Smooth muscle cell (in vitro differentiated cells): ENCODE results near the gene GALNT12. TPM values are rescaled to one million over a fixed set of nuclear protein-coding genes. Genes with fewer than 3 reads are reported as not detected.

Experiments
- DNase-seq: peaks from one replicate; lab custom pipeline; 2025; ENCODE audit not compliant: unreplicated experiment; lab: John Stamatoyannopoulos, UW
- H2AFZ ChIP-seq: fragments of 200-600 bp; sonication (generic); 2 replicates; pipeline ENCODE4 v1.6.0; 2016; ENCODE audit warnings: antibody characterized with exemption, low read depth, mild to moderate bottlenecking
- H3F3A ChIP-seq: fragments of 200-600 bp; sonication (generic); 2 replicates; pipeline ENCODE4 v1.6.0; 2017; ENCODE audit warnings: antibody characterized with exemption, low read depth
- H3K27ac ChIP-seq: fragments of 200-600 bp; sonication (generic); 2 replicates; pipeline ENCODE4 v1.5.1; 2016; ENCODE audit warnings: low read depth, mild to moderate bottlenecking
- H3K27me3 ChIP-seq: fragments of 200-600 bp; sonication (generic); 2 replicates; pipeline ENCODE4 v1.6.1; 2016; ENCODE audit warnings: low read depth, mild to moderate bottlenecking
- H3K36me3 ChIP-seq: fragments of 200-600 bp; sonication (generic); 2 replicates; pipeline ENCODE4 v1.5.1; 2016; ENCODE audit warnings: low read depth
- H3K4me1 ChIP-seq: fragments of 200-600 bp; sonication (generic); 2 replicates; pipeline ENCODE4 v1.5.1; 2016; ENCODE audit warnings: low read depth
- H3K4me2 ChIP-seq: fragments of 200-600 bp; sonication (generic); 2 replicates; pipeline ENCODE4 v1.6.0; 2016; ENCODE audit warnings: mild to moderate bottlenecking
- H3K4me3 ChIP-seq: fragments of 200-600 bp; sonication (generic); 2 replicates; pipeline ENCODE4 v1.5.1; 2016; ENCODE audit warnings: mild to moderate bottlenecking
- H3K79me2 ChIP-seq: fragments of 200-600 bp; sonication (generic); 2 replicates; pipeline ENCODE4 v1.6.0; 2016; ENCODE audit warnings: low read depth, mild to moderate bottlenecking
- H3K9ac ChIP-seq: fragments of 200-600 bp; sonication (generic); 2 replicates; pipeline ENCODE4 v1.6.0; 2016; ENCODE audit warnings: low read depth
- H3K9me3 ChIP-seq: fragments of 200-600 bp; sonication (generic); replicated peaks from 2 replicates; pipeline ENCODE4 v1.5.1; 2016; ENCODE audit warnings: low read depth
- H4K20me1 ChIP-seq: fragments of 200-600 bp; sonication (generic); 2 replicates; pipeline ENCODE4 v1.6.0; 2016; ENCODE audit warnings: low read depth
- WGBS: methylation state at CpG from one replicate; pipeline ENCODE4 v1.1.7; 2016; ENCODE audit warnings: low lambda C conversion rate; 5-methylcytosine and 5-hydroxymethylcytosine counted together
- polyA plus RNA-seq: library from polyadenylated mRNA; unstranded; fragments of >200 nt; fragmentation: Nextera tagmentation; extraction: Ambion mirVana; gene quantifications from 2 replicates; pipeline ENCODE4 v1.2.1, GENCODE V29; 2016
- total RNA-seq: library from RNA; depleted of rRNA; stranded (reverse); fragments of >200 nt; gene quantifications from 2 replicates; pipeline ENCODE4 v1.2.3, GENCODE V29; 2014
- TF ChIP-seq, protein P1 (sequence below): fragments of 200-600 bp; sonication (generic); IDR thresholded peaks from 2 replicates; pipeline ENCODE4 v1.5.1; 2017; ENCODE audit warnings: borderline replicate concordance, mild to moderate bottlenecking, antibody characterized with exemption; ENCODE audit not compliant: insufficient read depth, poor library complexity, severe bottlenecking

GALNT12 gene
- total and polyA plus RNA-seq, 2 experiments from 2014 or later: 1.7 to 4.0 TPM

- Histone ChIP-seq H3K4me3 (peak overlapping the region; percentile 61), H4K20me1 (peaks cover 29% of the 10 kb centered on the region), H3K4me1 (peaks cover 14% of the 10 kb centered on the region), H3K27ac (no peak overlapping the region), H3K79me2 (peaks cover 7% of the 10 kb centered on the region), H3K9ac (peak overlapping the region; percentile 11), H2AFZ (peak overlapping the region; percentile 53), H3K4me2 (peak overlapping the region; percentile 84), H3F3A (no peaks in the 10 kb centered on the region), H3K9me3 (no peaks in the 10 kb centered on the region), H3K36me3 (no peaks in the 10 kb centered on the region), H3K27me3 (no peaks in the 10 kb centered on the region)
- TF ChIP-seq, protein P1, sequence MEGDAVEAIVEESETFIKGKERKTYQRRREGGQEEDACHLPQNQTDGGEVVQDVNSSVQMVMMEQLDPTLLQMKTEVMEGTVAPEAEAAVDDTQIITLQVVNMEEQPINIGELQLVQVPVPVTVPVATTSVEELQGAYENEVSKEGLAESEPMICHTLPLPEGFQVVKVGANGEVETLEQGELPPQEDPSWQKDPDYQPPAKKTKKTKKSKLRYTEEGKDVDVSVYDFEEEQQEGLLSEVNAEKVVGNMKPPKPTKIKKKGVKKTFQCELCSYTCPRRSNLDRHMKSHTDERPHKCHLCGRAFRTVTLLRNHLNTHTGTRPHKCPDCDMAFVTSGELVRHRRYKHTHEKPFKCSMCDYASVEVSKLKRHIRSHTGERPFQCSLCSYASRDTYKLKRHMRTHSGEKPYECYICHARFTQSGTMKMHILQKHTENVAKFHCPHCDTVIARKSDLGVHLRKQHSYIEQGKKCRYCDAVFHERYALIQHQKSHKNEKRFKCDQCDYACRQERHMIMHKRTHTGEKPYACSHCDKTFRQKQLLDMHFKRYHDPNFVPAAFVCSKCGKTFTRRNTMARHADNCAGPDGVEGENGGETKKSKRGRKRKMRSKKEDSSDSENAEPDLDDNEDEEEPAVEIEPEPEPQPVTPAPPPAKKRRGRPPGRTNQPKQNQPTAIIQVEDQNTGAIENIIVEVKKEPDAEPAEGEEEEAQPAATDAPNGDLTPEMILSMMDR: no peak
- no peak for DNase-seq
- 49% methylated on average over 12 of the region's 12 CpGs for WGBS
Observed at GRCh38 chr9:98795295-98795955, 12.0 kb upstream of the GALNT12 start.

GRCh38 chr9:98795970-98796363 is 11.5 kb upstream of the GALNT12 start:
- H2AFZ ChIP-seq: peak overlapping the region; percentile 53
- peak overlapping the region; percentile 61 for H3K4me3 ChIP-seq
- no peak for DNase-seq
- H3K4me2 ChIP-seq: peak overlapping the region; percentile 84
- WGBS: 1% methylated on average over 32 of the region's 48 CpGs
- peak overlapping the region; percentile 11 for H3K9ac ChIP-seq
- peaks cover 24% of the 10 kb centered on the region for H4K20me1 ChIP-seq
- no peaks in the 10 kb centered on the region for H3K27me3 ChIP-seq
- no peak overlapping the region for H3K27ac ChIP-seq
- TF ChIP-seq, protein P1: no peak
- H3F3A ChIP-seq: no peaks in the 10 kb centered on the region
- H3K9me3 ChIP-seq: no peaks in the 10 kb centered on the region
- no peaks in the 10 kb centered on the region for H3K36me3 ChIP-seq
- H3K79me2 ChIP-seq: peaks cover 7% of the 10 kb centered on the region
- H3K4me1 ChIP-seq: peaks cover 14% of the 10 kb centered on the region

GRCh38 chr9:98796364-98797101 is 10.9 kb upstream of the GALNT12 start, which contains the start of gene ANKS6:
Gene ANKS6 (minus strand): TSS chr9:98796555. CDS start chr9:98796491, 64 bp downstream.
- peak; percentile 45 for DNase-seq
- WGBS: 9% methylated on average over 69 of the region's 86 CpGs
- H3K9me3 ChIP-seq: no peaks in the 10 kb centered on the region
- H3K9ac ChIP-seq: peak within 1 kb of the TSS; percentile 29
- TF ChIP-seq, protein P1: peak; percentile 49
- H3F3A ChIP-seq: no peaks in the 10 kb centered on the region
- peak within 1 kb of the TSS; percentile 97 for H2AFZ ChIP-seq
- H3K27ac ChIP-seq: no peak within 1 kb of the TSS
- peak within 1 kb of the TSS; percentile 86 for H3K4me2 ChIP-seq
- no peaks in the 10 kb centered on the region for H3K27me3 ChIP-seq
- peak within 1 kb of the TSS; percentile 64 for H3K4me3 ChIP-seq
- H3K36me3 ChIP-seq: no peaks in the 10 kb centered on the region
- peaks cover 22% of the 10 kb centered on the region for H4K20me1 ChIP-seq
- H3K79me2 ChIP-seq: peaks cover 7% of the 10 kb centered on the region
- peaks cover 11% of the 10 kb centered on the region for H3K4me1 ChIP-seq
